ENCODE measurements around the gene MEI1.
"Not testable (repeated sequence)": the region's sequence is repeated elsewhere in the genome, so short reads cannot be mapped to it uniquely, and the experiment has no call there.

The MEI1 gene, protein sequence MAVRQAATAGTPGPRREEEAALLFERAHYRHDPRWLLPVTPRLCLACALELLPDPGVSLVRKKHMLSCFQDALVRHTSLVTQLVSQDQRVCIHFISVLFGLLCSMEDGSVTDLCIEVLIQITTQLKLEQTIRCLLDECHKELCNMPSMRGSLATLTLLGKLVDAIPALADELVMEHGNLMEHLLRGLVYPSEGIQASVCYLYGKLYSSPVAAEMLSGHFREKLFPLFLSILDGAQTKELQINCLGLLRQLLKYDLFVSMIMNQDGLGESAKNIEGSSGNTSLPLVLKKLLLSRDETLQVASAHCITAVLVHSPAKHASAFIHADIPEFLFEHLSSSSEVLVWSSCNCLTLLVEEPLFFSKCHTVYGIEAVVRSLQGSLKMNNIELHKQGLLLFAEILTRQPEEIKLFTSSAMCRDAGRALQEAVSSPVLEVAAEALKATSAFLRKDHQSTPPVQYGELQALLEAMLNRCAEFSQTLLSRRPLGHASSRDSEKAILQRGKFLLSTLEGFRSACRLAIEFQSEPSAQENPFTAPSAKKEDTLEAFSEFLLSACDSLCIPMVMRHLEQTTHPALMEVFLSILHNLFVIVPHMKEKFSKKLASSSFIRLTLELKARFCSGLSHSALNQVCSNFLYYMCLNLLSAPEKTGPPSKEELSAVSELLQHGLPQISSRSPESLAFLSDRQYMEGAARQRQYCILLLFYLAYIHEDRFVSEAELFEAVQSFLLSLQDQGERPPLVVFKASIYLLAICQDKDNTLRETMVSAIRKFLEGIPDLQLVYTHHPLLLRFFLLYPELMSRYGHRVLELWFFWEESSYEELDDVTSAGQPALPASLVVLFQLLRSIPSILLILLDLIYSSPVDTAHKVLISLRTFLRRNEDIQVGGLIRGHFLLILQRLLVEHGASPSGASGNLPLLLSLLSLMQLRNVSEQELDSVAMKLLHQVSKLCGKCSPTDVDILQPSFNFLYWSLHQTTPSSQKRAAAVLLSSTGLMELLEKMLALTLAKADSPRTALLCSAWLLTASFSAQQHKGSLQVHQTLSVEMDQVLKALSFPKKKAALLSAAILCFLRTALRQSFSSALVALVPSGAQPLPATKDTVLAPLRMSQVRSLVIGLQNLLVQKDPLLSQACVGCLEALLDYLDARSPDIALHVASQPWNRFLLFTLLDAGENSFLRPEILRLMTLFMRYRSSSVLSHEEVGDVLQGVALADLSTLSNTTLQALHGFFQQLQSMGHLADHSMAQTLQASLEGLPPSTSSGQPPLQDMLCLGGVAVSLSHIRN

GRCh38 chr22:41699264-41700107 is at the start of gene MEI1:
TSS of gene MEI1 (plus strand) at chr22:41699503. CDS start at chr22:41699539, 36 bp downstream.
- peak; percentile 81 for DNase-seq (ENCODE audit: low read depth)

DNA sequence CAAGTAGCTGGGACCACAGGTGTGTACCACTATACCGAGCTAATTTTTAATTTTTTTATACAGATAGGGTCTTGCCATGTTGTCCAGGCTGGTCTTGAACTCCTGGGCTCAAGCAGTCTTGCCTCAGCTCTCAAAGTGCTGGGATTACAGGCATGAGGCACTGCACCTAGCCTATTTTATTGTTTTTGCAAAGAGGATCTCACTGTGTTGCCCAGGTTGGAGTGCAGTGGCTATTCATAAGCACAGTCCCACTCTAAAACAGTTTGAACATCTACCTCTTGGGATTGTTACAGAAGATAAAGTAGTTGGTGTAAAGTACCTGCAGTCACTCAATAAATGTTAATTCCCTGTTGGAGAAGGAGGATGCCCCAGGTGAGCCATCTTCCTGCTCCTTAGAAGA is 49.1 kb upstream of the MEI1 start:
- DNase-seq (ENCODE audit: low read depth) = no peak

- DNase-seq (ENCODE audit: low read depth) = no peak
Observed at GRCh38 chr22:41650821-41651220, 48.5 kb upstream of the MEI1 start.

- no peak for DNase-seq (ENCODE audit: low read depth)
Observed at GRCh38 chr22:41654322-41654721, 45.0 kb upstream of the MEI1 start.

DNA sequence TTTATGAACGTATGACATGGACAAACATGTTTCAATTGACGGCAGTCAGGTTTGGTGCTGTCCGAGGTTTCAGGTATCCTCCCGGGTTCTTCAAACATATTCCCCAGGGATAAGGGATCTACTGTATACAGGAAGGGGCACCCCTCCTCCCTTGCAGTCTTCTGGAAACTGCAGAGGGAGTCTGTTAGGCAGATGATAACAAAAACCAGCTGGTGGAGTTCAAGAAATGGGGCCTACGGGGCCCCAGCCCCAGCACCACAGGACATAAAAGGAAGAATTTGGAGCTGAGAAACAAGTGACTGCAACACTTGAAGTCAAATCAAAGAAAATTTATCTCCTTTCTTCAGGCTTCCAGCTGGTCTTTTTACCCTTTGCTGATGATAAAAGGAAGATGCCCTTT is 42.7 kb upstream of the MEI1 start:
- no peak for DNase-seq (ENCODE audit: low read depth)

- no peak for DNase-seq (ENCODE audit: low read depth)
Observed at GRCh38 chr22:41657709-41658108, 41.6 kb upstream of the MEI1 start.

DNA sequence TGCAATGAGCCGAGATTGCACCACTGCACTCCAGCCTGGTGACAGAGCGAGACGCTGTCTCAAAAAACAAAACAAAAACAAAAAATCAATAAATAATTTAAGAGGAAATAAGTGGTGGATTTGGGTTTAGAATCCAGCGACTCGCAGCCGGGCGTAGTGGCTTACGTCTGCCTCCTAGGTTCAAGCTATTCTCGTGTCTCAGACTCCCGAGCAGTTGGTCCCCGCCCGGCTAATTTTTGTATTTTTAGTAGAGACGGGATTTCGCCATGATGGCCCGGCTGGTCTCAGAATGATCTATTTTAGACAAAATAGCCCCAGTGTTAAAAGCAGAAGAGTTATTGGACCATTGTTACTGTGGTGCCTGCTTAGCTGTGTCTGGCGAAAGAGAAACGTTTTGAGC is 40.4 kb upstream of the MEI1 start:
- DNase-seq (ENCODE audit: low read depth) = no peak

DNA sequence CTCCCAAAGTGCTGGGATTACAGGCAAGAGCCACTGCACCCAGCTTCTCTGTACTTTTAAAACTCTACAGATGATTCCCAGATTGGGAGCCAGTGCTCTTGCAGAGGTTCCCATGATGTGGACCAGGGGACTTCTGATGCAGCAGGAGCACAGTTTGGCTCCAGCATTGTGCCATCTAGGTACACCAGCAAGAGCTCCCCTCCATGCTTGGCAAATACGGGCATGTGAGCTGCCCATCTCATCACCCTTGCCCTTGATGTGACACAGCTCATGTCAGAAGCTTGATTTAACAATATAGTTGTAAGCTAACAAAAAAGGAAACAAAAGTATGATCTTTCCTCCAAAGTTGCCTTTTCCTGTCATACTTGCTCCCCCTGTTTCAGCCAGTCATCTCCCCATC is 39.4 kb upstream of the MEI1 start:
- no peak for DNase-seq (ENCODE audit: low read depth)

DNA sequence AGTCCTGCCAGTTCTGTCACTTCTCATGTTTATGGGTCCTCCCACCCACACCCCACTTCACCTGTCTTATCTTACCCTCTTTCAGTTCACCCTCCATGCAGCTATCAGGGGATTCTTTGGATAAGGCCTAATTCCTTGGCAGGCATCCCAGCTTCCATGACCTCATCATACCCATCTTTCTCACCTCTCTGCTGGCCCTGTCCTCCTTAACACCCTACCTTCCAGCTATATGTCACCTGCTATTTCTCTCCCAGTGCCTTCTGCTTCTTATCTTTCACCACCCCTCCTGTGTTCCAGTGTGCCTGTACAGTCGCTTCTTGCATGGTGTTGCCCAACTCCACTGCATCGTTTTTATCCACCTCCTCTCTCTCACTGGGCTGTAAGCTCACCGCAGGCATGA is 38.9 kb upstream of the MEI1 start:
- no peak for DNase-seq (ENCODE audit: low read depth)

- DNase-seq (ENCODE audit: low read depth) = no peak
Observed at GRCh38 chr22:41661088-41661487, 38.2 kb upstream of the MEI1 start.

- no peak for DNase-seq (ENCODE audit: low read depth)
Observed at GRCh38 chr22:41661713-41662112, 37.6 kb upstream of the MEI1 start.

DNA sequence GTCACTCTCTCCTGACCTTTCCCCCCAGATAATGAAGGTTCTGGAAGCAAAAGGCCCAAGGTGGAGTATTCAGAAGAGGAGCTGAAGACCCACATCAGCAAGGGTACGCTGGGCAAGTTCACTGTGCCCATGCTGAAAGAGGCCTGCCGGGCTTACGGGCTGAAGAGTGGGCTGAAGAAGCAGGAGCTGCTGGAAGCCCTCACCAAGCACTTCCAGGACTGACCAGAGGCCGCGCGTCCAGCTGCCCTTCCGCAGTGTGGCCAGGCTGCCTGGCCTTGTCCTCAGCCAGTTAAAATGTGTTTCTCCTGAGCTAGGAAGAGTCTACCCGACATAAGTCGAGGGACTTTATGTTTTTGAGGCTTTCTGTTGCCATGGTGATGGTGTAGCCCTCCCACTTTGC is 35.7 kb upstream of the MEI1 start:
- DNase-seq (ENCODE audit: low read depth) = not testable (repeated sequence)

- DNase-seq (ENCODE audit: low read depth) = no peak
Observed at GRCh38 chr22:41664490-41664889, 34.8 kb upstream of the MEI1 start.

GRCh38 chr22:41664951-41665350 is 34.4 kb upstream of the MEI1 start:
- no peak for DNase-seq (ENCODE audit: low read depth)

DNA sequence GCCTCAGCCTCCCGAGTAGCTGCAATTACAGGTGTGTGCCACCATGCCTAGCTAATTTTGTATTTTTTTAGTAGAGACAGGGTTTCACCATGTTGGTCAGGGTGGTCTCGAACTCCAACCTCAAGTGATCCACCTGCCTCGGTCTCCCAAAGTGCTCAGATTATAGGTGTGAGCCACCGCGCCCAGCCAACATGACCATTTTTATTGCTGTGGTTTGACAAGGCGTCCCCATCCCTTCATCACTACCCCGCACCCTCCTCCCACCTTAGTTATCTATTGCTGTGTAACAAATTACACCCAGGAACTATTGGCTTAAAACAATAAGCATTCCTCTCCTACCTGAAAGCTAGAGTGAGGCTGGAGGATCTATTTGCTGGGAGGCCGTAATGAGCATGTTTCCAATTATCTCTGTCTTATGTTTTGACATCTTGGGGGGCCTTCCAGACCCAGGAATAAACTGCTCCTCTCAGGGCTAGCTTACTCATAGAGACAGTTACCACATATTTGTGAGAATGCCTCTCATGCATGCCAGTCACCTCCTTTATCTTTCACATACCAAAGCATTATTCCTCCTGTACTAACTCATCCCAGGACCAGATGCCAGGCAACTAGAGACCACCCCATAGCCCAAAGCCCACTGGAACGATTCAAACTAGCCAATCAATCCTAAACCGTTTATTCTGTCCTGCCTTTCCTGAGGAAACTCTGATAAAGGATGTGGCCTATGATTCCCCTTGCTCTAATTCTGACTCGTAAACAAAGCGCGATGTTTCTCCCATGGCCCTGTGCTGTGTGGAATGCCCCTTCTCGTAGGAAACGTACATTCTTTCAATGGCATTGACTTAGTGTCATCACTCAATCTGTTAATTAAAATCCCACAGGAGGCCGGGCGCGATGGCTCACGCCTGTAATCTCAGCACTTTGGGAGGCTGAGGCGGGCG is 30.1 kb upstream of the MEI1 start:
- no peak for DNase-seq (ENCODE audit: low read depth)

DNA sequence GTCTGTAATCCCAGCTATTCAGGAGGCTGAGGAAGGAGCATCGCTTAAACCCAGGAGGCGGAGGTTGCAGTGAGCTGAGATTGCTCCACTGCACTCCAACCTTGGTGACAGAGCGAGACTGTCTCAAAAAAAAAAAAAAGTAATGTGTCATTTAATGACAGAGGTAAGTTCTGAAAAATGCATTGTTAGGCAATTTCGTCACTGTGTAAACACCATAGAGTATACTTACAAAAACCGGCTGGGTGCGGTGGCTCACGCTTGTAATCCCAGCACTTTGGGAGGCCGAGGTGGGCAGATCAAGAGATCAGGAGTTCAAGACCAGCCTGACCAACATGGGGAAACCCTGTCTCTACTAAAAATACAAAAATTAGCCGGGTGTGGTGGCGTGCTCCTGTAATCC is 27.2 kb upstream of the MEI1 start:
- not testable (repeated sequence) for DNase-seq (ENCODE audit: low read depth)

GRCh38 chr22:41672780-41673509 is 26.4 kb upstream of the MEI1 start:
- DNase-seq (ENCODE audit: low read depth) = no peak

DNA sequence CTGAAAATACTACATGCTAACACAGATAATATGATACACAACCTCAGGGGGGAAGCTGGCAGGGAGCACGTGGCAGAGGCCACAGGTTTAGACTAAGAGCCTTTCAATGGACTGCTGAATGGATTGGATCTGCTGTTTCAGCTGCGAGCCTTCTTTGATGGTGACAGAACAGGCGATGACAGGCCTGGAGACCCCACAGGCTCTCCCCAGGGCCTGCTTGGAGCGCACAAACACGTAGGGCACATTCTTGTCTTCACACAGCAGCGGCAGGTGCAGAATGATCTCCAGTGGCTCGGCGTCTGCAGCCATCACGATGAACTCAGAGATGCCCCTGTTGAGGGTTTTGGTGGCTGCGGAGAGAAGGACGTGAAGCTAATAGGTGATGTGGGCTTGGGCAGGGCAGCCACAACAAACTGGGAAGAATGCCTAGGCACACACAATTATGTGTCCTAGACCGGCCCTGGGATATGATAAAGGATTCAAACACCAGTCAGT is 24.4 kb upstream of the MEI1 start:
- no peak for DNase-seq (ENCODE audit: low read depth)

DNA sequence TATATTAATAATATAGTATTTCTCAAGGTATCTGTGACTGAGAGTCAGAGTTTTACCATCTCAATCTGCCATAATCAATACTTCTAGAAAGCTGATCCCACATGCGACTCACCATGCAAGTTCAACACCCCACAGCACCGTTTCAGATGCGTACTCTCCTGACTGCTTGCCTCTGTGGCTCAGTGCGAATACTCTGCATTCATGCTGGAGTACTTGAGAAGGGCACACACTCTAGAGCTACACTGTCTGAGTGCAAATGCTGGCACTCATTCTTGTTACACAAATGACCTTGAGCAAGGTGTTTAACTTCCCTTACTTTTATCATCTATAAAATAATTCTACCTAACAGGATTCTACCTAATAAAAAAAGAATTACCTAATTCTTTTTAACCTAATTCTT is 23.2 kb upstream of the MEI1 start:
- DNase-seq (ENCODE audit: low read depth) = no peak
